ENCODE results near the gene CFHR1. TPM values are rescaled to one million over a fixed set of nuclear protein-coding genes. Genes with fewer than 3 reads are reported as not detected.

Gene CFHR1
- total and polyA plus RNA-seq, 2 donors from 2014 or later, result 2.7 to 22.0 TPM

GRCh38 chr1:196856053-196856452 lies 36.5 kb downstream of the CFHR1 start:
- DNase-seq (no peak), FAIRE-seq (no peak)
- no peak overlapping the region for H3K9ac ChIP-seq (ENCODE audit: low read length in 3 of 3)
- intact Hi-C loops (cut with DNase I), result no loop called here
- H3K27ac ChIP-seq (ENCODE audit: low read depth in 2 of 2, low read length in 2 of 2), result no peak overlapping the region
- H3K4me3 ChIP-seq (ENCODE audit: low read length in 3 of 3), result no peak overlapping the region
- no peaks in the 10 kb centered on the region for H3K27me3 ChIP-seq (ENCODE audit: control insufficient read depth, insufficient read depth, low read length)
- no peak for TF ChIP-seq CTCF (IDR thresholded peaks at IDR 0.05; ENCODE audit: borderline replicate concordance, extremely low read depth, insufficient read depth)
- no peaks in the 10 kb centered on the region for H3K4me1 ChIP-seq (ENCODE audit: control insufficient read depth in 2 of 3, insufficient read depth in 2 of 3, low read depth in 1 of 3, low read length in 3 of 3)
- H3K36me3 ChIP-seq (ENCODE audit: control insufficient read depth in 2 of 3, insufficient read depth in 3 of 3, low read length in 3 of 3), result no peaks in the 10 kb centered on the region
- no peaks in the 10 kb centered on the region for H3K9me3 ChIP-seq (ENCODE audit: control insufficient read depth in 2 of 3, insufficient read depth in 1 of 3, low read length in 3 of 3)

DNA sequence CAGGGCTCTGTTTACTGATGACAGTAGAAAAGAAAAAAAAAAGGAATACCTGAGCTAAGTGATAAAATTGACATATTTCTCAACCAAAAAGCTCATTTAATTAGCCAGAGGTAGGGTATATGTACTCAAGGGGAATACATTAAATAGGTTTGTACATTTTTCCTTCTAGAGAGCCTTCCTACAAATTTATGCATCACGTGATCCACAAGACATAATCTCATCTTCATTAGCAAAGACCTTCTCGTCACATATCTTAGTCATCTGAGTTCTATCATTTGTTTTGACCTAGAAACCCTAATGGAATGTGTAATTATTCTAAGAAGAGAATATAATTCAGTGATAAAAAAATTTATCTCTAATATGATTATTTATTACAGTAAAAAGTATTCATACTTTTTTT lies 37.7 kb downstream of the CFHR1 start:
- no peak for TF ChIP-seq CTCF (IDR thresholded peaks at IDR 0.05; ENCODE audit: borderline replicate concordance, extremely low read depth, insufficient read depth)
- no peak for FAIRE-seq
- intact Hi-C loops (cut with DNase I), result no loop called here

GRCh38 chr1:196858811-196859210 lies 39.3 kb downstream of the CFHR1 start:
- Histone ChIP-seq H3K9me3 (ENCODE audit: control insufficient read depth in 2 of 3, insufficient read depth in 1 of 3, low read length in 3 of 3) (no peaks in the 10 kb centered on the region), H3K27ac (ENCODE audit: low read depth in 2 of 2, low read length in 2 of 2) (no peak overlapping the region), H3K36me3 (ENCODE audit: control insufficient read depth in 2 of 3, insufficient read depth in 3 of 3, low read length in 3 of 3) (no peaks in the 10 kb centered on the region), H3K4me3 (ENCODE audit: low read length in 3 of 3) (no peak overlapping the region), H3K27me3 (ENCODE audit: control insufficient read depth, insufficient read depth, low read length) (no peaks in the 10 kb centered on the region), H3K4me1 (ENCODE audit: control insufficient read depth in 2 of 3, insufficient read depth in 2 of 3, low read depth in 1 of 3, low read length in 3 of 3) (no peaks in the 10 kb centered on the region), H3K9ac (ENCODE audit: low read length in 3 of 3) (no peak overlapping the region)
- FAIRE-seq (no peak), DNase-seq (no peak)
- intact Hi-C loops (cut with DNase I), result no loop called here
- no peak for TF ChIP-seq CTCF (IDR thresholded peaks at IDR 0.05; ENCODE audit: borderline replicate concordance, extremely low read depth, insufficient read depth)

More for the DNA sequence above, 37.7 kb downstream of the CFHR1 start:
- Histone ChIP-seq H3K4me1 (ENCODE audit: control insufficient read depth in 2 of 3, insufficient read depth in 2 of 3, low read depth in 1 of 3, low read length in 3 of 3) (no peaks in the 10 kb centered on the region), H3K27ac (ENCODE audit: low read depth in 2 of 2, low read length in 2 of 2) (no peak overlapping the region), H3K4me3 (ENCODE audit: low read length in 3 of 3) (no peak overlapping the region), H3K9me3 (ENCODE audit: control insufficient read depth in 2 of 3, insufficient read depth in 1 of 3, low read length in 3 of 3) (no peaks in the 10 kb centered on the region), H3K9ac (ENCODE audit: low read length in 3 of 3) (no peak overlapping the region), H3K36me3 (ENCODE audit: control insufficient read depth in 2 of 3, insufficient read depth in 3 of 3, low read length in 3 of 3) (no peaks in the 10 kb centered on the region), H3K27me3 (ENCODE audit: control insufficient read depth, insufficient read depth, low read length) (no peaks in the 10 kb centered on the region)
- DNase-seq, result no peak

GRCh38 chr1:196860323-196860884 lies 40.9 kb downstream of the CFHR1 start:
- H3K27ac ChIP-seq (ENCODE audit: low read depth in 2 of 2, low read length in 2 of 2), result no peak overlapping the region
- no peaks in the 10 kb centered on the region for H3K4me1 ChIP-seq (ENCODE audit: control insufficient read depth in 2 of 3, insufficient read depth in 2 of 3, low read depth in 1 of 3, low read length in 3 of 3)
- DNase-seq, result no peak
- no peak for FAIRE-seq
- no peak for TF ChIP-seq CTCF (IDR thresholded peaks at IDR 0.05; ENCODE audit: borderline replicate concordance, extremely low read depth, insufficient read depth)
- no peaks in the 10 kb centered on the region for H3K36me3 ChIP-seq (ENCODE audit: control insufficient read depth in 2 of 3, insufficient read depth in 3 of 3, low read length in 3 of 3)
- H3K4me3 ChIP-seq (ENCODE audit: low read length in 3 of 3), result no peak overlapping the region
- intact Hi-C loops (cut with DNase I), result no loop called here
- no peaks in the 10 kb centered on the region for H3K27me3 ChIP-seq (ENCODE audit: control insufficient read depth, insufficient read depth, low read length)
- H3K9me3 ChIP-seq (ENCODE audit: control insufficient read depth in 2 of 3, insufficient read depth in 1 of 3, low read length in 3 of 3), result no peaks in the 10 kb centered on the region
- no peak overlapping the region for H3K9ac ChIP-seq (ENCODE audit: low read length in 3 of 3)

Data from kidney (tissue), 14 donors.